ENCODE data around the gene SRMS.

SRMS gene

GRCh38 chr20:63507083-63507743 lies 40.3 kb downstream of the SRMS start:
- FAIRE-seq, result no peak
- no peak for DNase-seq (ENCODE audit: extremely low spot score, insufficient read length, low read depth)

GRCh38 chr20:63505723-63506122 lies 41.8 kb downstream of the SRMS start:
- FAIRE-seq (no peak), DNase-seq (ENCODE audit: extremely low spot score, insufficient read length, low read depth) (no peak)

GRCh38 chr20:63505281-63505680 lies 42.3 kb downstream of the SRMS start:
- DNase-seq (ENCODE audit: extremely low spot score, insufficient read length, low read depth) (no peak), FAIRE-seq (no peak)

GRCh38 chr20:63504642-63505041 lies 42.9 kb downstream of the SRMS start:
- DNase-seq (ENCODE audit: extremely low spot score, insufficient read length, low read depth) (no peak), FAIRE-seq (no peak)

GRCh38 chr20:63503524-63503923 lies 44.0 kb downstream of the SRMS start:
- no peak for FAIRE-seq
- no peak for DNase-seq (ENCODE audit: extremely low spot score, insufficient read length, low read depth)

GRCh38 chr20:63502671-63503172 lies 44.8 kb downstream of the SRMS start:
- no peak for FAIRE-seq
- DNase-seq (ENCODE audit: extremely low spot score, insufficient read length, low read depth), result no peak

GRCh38 chr20:63501818-63502670 lies 45.5 kb downstream of the SRMS start:
- DNase-seq (ENCODE audit: extremely low spot score, insufficient read length, low read depth), result no peak

GRCh38 chr20:63500902-63501817 lies 46.4 kb downstream of the SRMS start:
- no peak for DNase-seq (ENCODE audit: extremely low spot score, insufficient read length, low read depth)
- no peak for FAIRE-seq

More at GRCh38 chr20:63501818-63502670, 45.5 kb downstream of the SRMS start:
- no peak for FAIRE-seq

- no peak for DNase-seq (ENCODE audit: extremely low spot score, insufficient read length, low read depth)
Measured at GRCh38 chr20:63500151-63500901, 47.2 kb downstream of the SRMS start.

GRCh38 chr20:63499338-63499969 lies 48.1 kb downstream of the SRMS start:
- DNase-seq (ENCODE audit: extremely low spot score, insufficient read length, low read depth) (no peak), FAIRE-seq (no peak)

More at GRCh38 chr20:63500151-63500901, 47.2 kb downstream of the SRMS start:
- no peak for FAIRE-seq

GRCh38 chr20:63498960-63499337 lies 48.6 kb downstream of the SRMS start, which contains the start of gene EEF1A2:
Gene EEF1A2 (minus strand): TSS chr20:63499083. CDS start chr20:63497763, 1,320 bp downstream.
- DNase-seq (ENCODE audit: extremely low spot score, insufficient read length, low read depth) (no peak), FAIRE-seq (no peak)

GRCh38 chr20:63497946-63498935 lies 49.3 kb downstream of the SRMS start:
- FAIRE-seq, result no peak
- DNase-seq (ENCODE audit: extremely low spot score, insufficient read length, low read depth), result no peak

GRCh38 chr20:63497138-63497945 lies 50.2 kb downstream of the SRMS start:
- no peak for FAIRE-seq

GRCh38 chr20:63496596-63497120 lies 50.9 kb downstream of the SRMS start:
- no peak for FAIRE-seq
- DNase-seq (ENCODE audit: extremely low spot score, insufficient read length, low read depth), result no peak

More at GRCh38 chr20:63497138-63497945, 50.2 kb downstream of the SRMS start:
- DNase-seq (ENCODE audit: extremely low spot score, insufficient read length, low read depth), result no peak

GRCh38 chr20:63495741-63496595 lies 51.6 kb downstream of the SRMS start:
- FAIRE-seq, result peak; percentile 73
- peak; percentile 75 for DNase-seq (ENCODE audit: extremely low spot score, insufficient read length, low read depth)

Data from GM18507 (cell line).